Measurements from ENCODE around the gene ELMOD3. TPM values are rescaled to one million over a fixed set of nuclear protein-coding genes. Genes with fewer than 3 reads are reported as not detected.
"Not testable (repeated sequence)": the region's sequence is repeated elsewhere in the genome, so short reads cannot be mapped to it uniquely, and the experiment has no call there.

The ELMOD3 gene
- total RNA-seq, 4 donors from 2014 or later, result 15.9 to 31.7 (median 25.0) TPM

GRCh38 chr2:85309699-85310321, 44.8 kb upstream of the ELMOD3 start:
- H3K36me3 ChIP-seq, result peaks cover 0 to 25% of the 10 kb centered on the region in 2 donors
- H3K9me3 ChIP-seq, result no peaks in the 10 kb centered on the region
- no peak overlapping the region for H3K27ac ChIP-seq
- TF ChIP-seq POLR2A (IDR thresholded peaks at IDR 0.05), result no peak
- no peak for TF ChIP-seq CTCF (IDR thresholded peaks at IDR 0.05 in 4 of 5, conservative IDR thresholded peaks at IDR 0.05 in 1 of 5)
- H3K27me3 ChIP-seq, result no peaks in the 10 kb centered on the region
- in situ Hi-C loops (cut with MboI; ENCODE audit: low sequenced_read_pairs in 4 of 4) (no loop called here), intact Hi-C loops (cut with DNase I; ENCODE audit: low total_unique reads) (no loop called here)
- H3K4me3 ChIP-seq, result no peak overlapping the region
- ATAC-seq (no peak), DNase-seq (no peak)
- peaks cover 0 to 6% of the 10 kb centered on the region in 2 donors for H3K4me1 ChIP-seq

- Histone ChIP-seq H3K36me3 (peaks cover 0 to 28% of the 10 kb centered on the region in 2 donors), H3K4me3 (no peak overlapping the region), H3K4me1 (peaks cover 0 to 6% of the 10 kb centered on the region in 2 donors), H3K27me3 (no peaks in the 10 kb centered on the region), H3K27ac (no peak overlapping the region), H3K9me3 (no peaks in the 10 kb centered on the region)
- ATAC-seq, result no peak
- no peak for DNase-seq
- in situ Hi-C loops (cut with MboI; ENCODE audit: low sequenced_read_pairs in 4 of 4) (no loop called here), intact Hi-C loops (cut with DNase I; ENCODE audit: low total_unique reads) (no loop called here)
- TF ChIP-seq POLR2A (IDR thresholded peaks at IDR 0.05) (no peak), CTCF (IDR thresholded peaks at IDR 0.05 in 4 of 5, conservative IDR thresholded peaks at IDR 0.05 in 1 of 5) (no peak)
Measured at GRCh38 chr2:85310330-85310729, 44.2 kb upstream of the ELMOD3 start.

GRCh38 chr2:85312404-85312803, 42.2 kb upstream of the ELMOD3 start:
- no peak overlapping the region for H3K4me3 ChIP-seq
- intact Hi-C loops (cut with DNase I; ENCODE audit: low total_unique reads) (no loop called here), in situ Hi-C loops (cut with MboI; ENCODE audit: low sequenced_read_pairs in 4 of 4) (no loop called here)
- DNase-seq, result no peak
- no peaks in the 10 kb centered on the region for H3K27me3 ChIP-seq
- H3K4me1 ChIP-seq, result peaks cover 0 to 6% of the 10 kb centered on the region in 2 donors
- peaks cover 0 to 26% of the 10 kb centered on the region in 2 donors for H3K36me3 ChIP-seq
- TF ChIP-seq CTCF (IDR thresholded peaks at IDR 0.05 in 4 of 5, conservative IDR thresholded peaks at IDR 0.05 in 1 of 5), result no peak
- TF ChIP-seq POLR2A (IDR thresholded peaks at IDR 0.05), result no peak
- H3K9me3 ChIP-seq, result no peaks in the 10 kb centered on the region
- no peak for ATAC-seq
- H3K27ac ChIP-seq, result no peak overlapping the region

GRCh38 chr2:85314884-85315242, 39.7 kb upstream of the ELMOD3 start:
- Histone ChIP-seq H3K4me1 (peaks cover 0 to 9% of the 10 kb centered on the region in 2 donors), H3K27ac (no peak overlapping the region), H3K4me3 (no peak overlapping the region), H3K9me3 (no peaks in the 10 kb centered on the region), H3K36me3 (peaks cover 0 to 28% of the 10 kb centered on the region in 2 donors), H3K27me3 (no peaks in the 10 kb centered on the region)
- in situ Hi-C loops (cut with MboI; ENCODE audit: low sequenced_read_pairs in 4 of 4) (no loop called here), intact Hi-C loops (cut with DNase I; ENCODE audit: low total_unique reads) (no loop called here)
- DNase-seq (no peak), ATAC-seq (no peak)
- no peak for TF ChIP-seq CTCF (IDR thresholded peaks at IDR 0.05 in 4 of 5, conservative IDR thresholded peaks at IDR 0.05 in 1 of 5)
- no peak for TF ChIP-seq POLR2A (IDR thresholded peaks at IDR 0.05)

- H3K9me3 ChIP-seq; ATAC-seq; in situ Hi-C loops (cut with MboI; ENCODE audit: low sequenced_read_pairs in 4 of 4); H3K4me3 ChIP-seq; H3K27me3 ChIP-seq; intact Hi-C loops (cut with DNase I; ENCODE audit: low total_unique reads); DNase-seq; H3K4me1 ChIP-seq; H3K27ac ChIP-seq: not testable (repeated sequence)
- peaks cover 0 to 38% of the 10 kb centered on the region in 2 donors for H3K36me3 ChIP-seq
Measured at GRCh38 chr2:85315921-85316320, 38.6 kb upstream of the ELMOD3 start.
